A549 treated with AZD9567 at 1 μM for 4 hours (cell line): ENCODE measurements around the gene MBD3L4. TPM values are rescaled to one million over a fixed set of nuclear protein-coding genes. Genes with fewer than 3 reads are reported as not detected.

Source experiments
- total RNA-seq: library from RNA; stranded (reverse); fragments of 200-300 nt; extraction: Qiagen RNA extraction; gene quantifications from 5 replicates; pipeline ENCODE4 v1.2.3, GENCODE V29; 2022; ENCODE audit not compliant: insufficient read depth

Gene MBD3L4
- not detected in 5 replicates for total RNA-seq

GRCh38 chr19:7040079-7040478 lies at the start of gene MBD3L4:
Gene MBD3L4, minus strand, starts transcription at chr19:7040179. Its CDS starts 35 bp downstream, at chr19:7040144.

GRCh38 chr19:7069042-7069903 lies 29.3 kb upstream of the MBD3L4 start, which contains the start of gene ZNF557:
Gene ZNF557, plus strand, starts transcription at chr19:7069703. Its CDS starts 5,372 bp downstream, at chr19:7075075.

GRCh38 chr19:7058576-7058975 lies 18.6 kb upstream of the MBD3L4 start, which contains the start of gene MBD3L3:
Gene MBD3L3, minus strand, starts transcription at chr19:7058676. Its CDS starts 71 bp downstream, at chr19:7058605.

GRCh38 chr19:7049021-7049420 lies 9.0 kb upstream of the MBD3L4 start, which contains the start of gene MBD3L2:
Gene MBD3L2, plus strand, starts transcription at chr19:7049321. Its CDS starts 53 bp downstream, at chr19:7049374.

GRCh38 chr19:7030278-7030677 lies 9.7 kb downstream of the MBD3L4 start, which contains the start of gene MBD3L5:
Gene MBD3L5, plus strand, starts transcription at chr19:7030578. Its CDS starts 34 bp downstream, at chr19:7030612.

GRCh38 chr19:7021331-7021730 lies 18.6 kb downstream of the MBD3L4 start, which contains the start of gene MBD3L2B:
Gene MBD3L2B, minus strand, starts transcription at chr19:7021431. Its CDS starts 34 bp downstream, at chr19:7021397.

Other genes with a start within 250 kb of the MBD3L4 start
- 3.6 to 5.6 TPM (median 4.8 TPM) in 5 replicates for gene ADGRE1, start 152.6 kb downstream of the MBD3L4 start, total RNA-seq
- not detected in 5 replicates for gene MBD3L2B, start 18.7 kb downstream of the MBD3L4 start, total RNA-seq
- not detected in 5 replicates for gene MBD3L5, start 9.6 kb downstream of the MBD3L4 start, total RNA-seq
- gene MBD3L2, start 9.1 kb upstream of the MBD3L4 start, total RNA-seq = not detected in 5 replicates
- gene MBD3L3, start 18.5 kb upstream of the MBD3L4 start, total RNA-seq = not detected in 5 replicates
- gene ZNF557, start 29.5 kb upstream of the MBD3L4 start, total RNA-seq = 1.5 to 3.1 TPM (median 2.8 TPM) in 5 replicates